GM15510 (cell line): ENCODE measurements around the gene MAP3K6.

ENCODE experiments used
- POLR2A ChIP-seq: IDR thresholded peaks from 3 replicates; pipeline ENCODE4 v1.6.1; 2011; ENCODE audit warnings: borderline replicate concordance; ENCODE audit not compliant: insufficient read length; ENCODE audit errors: extremely low read depth

The MAP3K6 gene

DNA sequence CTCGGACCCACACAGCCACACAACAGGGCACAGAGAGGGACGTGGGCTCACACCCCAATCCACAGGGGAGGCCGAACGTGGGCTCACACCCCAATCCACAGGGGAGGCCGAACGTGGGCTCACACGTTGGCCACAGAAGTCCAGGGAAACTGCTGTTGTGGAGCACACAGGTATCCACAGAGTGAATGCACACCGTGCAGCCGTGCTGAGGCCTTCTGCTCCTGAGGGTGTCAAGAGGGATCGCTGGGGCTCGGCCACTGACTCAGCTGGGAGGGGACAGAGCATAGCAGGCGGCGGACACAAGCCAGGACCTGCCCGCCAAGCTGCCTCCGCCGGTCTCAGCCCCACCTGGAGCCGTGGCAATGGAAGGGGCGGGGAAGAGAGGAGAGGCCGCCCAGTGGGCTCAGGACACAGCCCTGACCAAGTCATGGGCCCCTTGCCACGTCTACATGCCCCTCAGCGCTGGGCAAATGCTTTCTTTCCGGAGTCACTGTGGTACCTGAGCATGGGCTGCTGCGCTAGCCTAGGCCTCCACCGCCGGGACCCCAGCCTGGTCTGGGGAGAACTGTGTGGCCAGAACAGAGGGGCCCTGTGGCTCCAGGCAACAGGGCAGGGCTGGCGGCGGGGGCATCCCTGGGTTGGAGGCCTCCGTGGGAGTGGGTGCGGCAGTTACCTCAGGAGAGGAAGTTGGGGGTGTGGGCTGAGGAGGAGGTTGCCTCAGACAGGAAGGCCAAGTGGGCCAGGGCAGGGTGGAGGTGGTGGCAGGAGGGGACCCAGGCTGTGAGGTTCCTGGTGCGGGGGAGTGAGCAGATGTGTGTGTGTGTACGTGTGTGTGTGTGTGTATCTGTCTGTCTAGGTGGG, 23.8 kb downstream of the MAP3K6 start:
- peak; percentile 34 for TF ChIP-seq POLR2A

DNA sequence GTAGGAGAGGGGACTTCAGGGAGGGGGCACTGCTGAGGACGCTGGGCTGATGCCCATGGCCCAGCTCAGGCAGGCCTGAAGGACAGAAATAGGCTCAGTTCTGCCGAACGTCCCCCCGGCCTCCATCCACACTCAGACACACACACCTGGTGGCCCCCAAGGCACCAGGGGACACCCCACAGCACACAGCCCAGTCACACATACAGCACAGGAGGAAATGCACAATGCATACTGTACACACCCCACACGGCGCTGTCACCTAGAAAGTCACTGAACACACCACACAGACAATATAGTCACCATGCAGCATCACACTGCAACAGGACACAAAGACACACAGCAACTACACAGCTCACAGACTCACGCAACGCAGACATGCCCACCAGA, 24.4 kb downstream of the MAP3K6 start:
- no peak for TF ChIP-seq POLR2A

DNA sequence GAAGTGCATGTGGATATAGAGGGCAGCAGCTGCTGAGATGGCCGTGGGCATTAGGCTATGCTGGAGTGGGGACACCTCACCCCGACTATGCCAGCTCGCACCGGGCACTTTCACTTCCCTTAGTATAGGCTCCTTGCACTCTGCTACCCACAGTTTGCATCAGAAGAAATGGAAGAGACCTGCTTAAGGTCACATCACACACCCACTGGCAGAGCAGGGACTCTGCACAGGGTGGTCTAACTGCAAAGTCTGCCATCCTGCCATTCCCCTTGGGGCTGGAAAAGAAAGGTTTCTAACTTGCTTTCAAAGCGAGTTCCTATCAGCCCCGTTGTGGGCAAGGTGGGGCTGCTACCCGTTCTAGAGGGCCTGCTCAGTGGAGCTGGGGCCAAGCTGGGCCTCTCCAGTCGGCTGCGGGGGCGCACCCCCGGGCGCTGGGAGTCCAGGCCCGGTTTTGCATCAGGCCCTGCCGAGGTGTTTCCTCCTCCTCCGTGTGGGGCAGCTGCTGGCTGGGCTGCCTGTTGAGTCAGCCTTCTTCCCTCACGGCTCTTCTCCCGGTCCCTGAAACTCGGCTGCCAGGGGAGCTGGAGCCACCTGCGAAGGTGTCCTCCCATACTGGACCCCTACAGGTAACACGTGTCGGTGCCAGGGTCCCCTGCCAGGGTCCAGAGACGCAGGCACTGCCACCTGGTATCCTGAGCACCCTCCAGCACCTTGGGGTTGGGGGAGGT, 25.1 kb downstream of the MAP3K6 start, which contains the start of gene SYTL1:
SYTL1 (plus strand) TSS at position 498 of the 728 bp plus-strand sequence. CDS start 3,313 bp downstream, outside the sequence.
- TF ChIP-seq POLR2A: peak; percentile 58

GRCh38 chr1:27339213-27339612, 27.5 kb downstream of the MAP3K6 start:
- no peak for TF ChIP-seq POLR2A

DNA sequence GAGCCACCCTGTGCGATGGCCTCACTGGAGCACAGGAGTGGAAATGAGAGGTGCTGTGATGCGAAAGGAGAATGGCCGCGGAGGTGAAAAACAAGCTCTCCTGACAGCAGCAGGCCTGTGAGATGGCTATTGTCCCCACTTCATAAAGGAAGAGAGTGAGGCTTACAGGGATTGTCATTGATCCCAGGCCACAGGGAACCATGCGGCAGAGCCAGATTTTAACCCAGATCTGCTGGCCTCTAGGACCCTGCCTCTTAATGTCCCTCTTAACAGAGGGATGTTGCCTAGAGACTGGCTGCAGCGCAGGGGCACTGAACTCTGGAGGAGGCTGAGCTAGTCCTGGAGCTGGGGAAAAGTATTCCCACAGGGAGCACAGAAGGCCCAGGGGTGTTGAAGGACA, 28.0 kb downstream of the MAP3K6 start:
- no peak for TF ChIP-seq POLR2A

- no peak for TF ChIP-seq POLR2A
Measured at GRCh38 chr1:27336756-27337155, 30.0 kb downstream of the MAP3K6 start.

DNA sequence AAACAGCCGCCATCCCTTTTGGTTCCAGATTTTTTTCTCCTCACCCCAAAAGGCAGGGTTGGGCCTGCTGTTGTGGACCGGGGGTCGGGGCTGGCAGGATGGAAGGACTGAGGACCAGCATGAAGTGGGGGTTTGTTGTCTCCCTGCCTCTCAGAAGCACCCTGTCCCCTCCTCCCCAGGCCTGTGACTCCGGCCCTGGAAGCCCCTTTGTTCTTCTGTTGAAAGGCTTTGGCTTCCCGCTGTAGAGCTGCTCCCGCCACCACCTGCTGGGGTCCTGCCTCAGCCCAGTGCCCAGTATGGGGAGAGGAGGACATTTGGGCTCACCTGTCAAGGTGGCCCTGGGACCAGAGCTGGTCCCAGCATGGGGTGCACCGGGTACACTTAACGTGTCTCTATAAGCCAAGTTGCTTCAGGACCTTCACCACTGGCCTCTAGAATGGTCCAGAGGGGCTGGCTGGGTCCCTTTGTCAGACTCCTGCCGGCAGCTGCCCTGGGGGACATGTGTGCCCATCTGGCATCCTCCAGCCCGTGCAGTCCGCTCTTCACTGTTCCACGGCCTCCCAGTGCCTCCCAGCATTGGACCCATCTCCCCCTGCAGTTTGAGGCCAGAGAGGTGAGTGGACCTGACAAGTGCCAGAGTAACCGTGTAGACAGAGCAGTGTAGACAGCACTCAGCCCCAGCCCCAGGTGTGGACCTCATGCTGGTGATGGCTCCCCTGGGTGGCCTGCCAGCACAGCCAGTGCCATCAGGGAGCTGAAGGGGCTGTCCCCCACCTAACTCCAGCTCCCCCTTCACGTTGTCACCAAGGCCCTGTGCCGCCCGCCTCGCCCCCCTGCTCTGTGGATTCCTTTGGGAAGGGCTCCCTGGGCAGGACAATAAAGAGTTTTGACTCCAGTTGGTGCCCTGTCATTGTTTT, 31.0 kb downstream of the MAP3K6 start:
- no peak for TF ChIP-seq POLR2A

DNA sequence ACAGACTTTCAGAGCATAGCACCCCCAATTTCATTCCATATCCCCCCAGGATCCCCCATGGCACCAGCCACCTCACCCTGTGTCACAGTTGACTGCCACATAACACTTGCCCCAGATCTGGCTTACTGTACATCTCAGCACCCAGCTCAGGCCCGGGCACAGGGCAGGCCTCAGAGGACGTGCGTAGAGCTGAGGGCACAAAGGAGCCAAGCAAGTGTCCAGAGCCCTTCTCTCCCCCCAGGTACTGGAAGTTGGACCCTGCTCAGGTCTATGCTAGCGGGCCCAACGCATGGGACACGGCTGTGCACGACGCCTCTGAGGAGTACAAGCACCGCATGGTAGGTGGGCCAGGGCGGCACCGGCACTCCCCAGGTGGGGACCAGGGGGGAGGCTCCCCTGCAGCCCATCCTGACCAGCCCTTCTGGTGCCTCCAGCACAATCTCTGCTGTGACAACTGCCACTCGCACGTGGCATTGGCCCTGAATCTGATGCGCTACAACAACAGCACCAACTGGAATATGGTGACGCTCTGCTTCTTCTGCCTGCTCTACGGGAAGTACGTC, 33.0 kb downstream of the MAP3K6 start:
- no peak for TF ChIP-seq POLR2A

GRCh38 chr1:27332536-27333281, 34.1 kb downstream of the MAP3K6 start:
- TF ChIP-seq POLR2A: no peak

DNA sequence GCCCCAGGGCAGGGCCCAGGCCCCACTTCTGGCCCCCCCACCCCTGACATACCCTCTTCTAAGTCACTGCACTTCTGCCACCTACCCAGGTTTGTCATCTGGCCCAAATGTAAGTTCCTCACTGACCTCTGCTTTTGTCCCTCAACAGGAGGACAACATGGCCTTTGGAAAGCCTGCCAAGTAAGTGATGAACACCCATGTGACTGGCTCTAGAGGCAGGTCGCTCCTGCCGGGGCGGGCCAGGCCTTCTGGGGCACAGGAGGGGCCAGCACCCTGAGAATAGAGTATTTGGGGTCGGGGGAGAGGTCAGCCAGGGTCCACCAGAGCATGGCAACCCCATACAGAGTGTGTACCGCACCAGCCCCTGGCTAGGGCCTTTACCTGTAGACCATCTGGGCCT, 34.8 kb downstream of the MAP3K6 start:
- no peak for TF ChIP-seq POLR2A

GRCh38 chr1:27331426-27331825, 35.3 kb downstream of the MAP3K6 start:
- TF ChIP-seq POLR2A: no peak

DNA sequence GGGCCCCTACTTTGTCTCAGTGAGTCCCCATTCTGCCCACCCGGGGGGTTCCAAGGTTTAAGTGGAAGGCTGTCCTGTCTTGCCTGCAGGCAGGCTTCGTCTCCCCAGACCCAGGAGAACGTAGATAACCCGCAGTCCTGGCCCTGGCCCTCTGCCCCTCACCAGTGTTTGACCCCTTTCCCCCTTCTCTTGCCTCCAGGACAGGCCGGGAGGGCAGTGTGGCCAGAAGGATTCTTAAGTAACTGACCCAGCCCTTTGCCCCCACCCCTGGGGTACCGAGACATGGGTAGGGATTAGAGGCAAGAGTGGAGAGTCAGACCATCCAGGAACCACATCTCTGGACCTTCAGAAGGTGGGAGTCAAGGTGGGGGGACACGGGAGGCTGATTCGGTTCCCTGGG, 36.0 kb downstream of the MAP3K6 start:
- TF ChIP-seq POLR2A: no peak

GRCh38 chr1:27327964-27328363, 38.8 kb downstream of the MAP3K6 start:
- TF ChIP-seq POLR2A: no peak

GRCh38 chr1:27325286-27325685, 41.5 kb downstream of the MAP3K6 start:
- TF ChIP-seq POLR2A: no peak

DNA sequence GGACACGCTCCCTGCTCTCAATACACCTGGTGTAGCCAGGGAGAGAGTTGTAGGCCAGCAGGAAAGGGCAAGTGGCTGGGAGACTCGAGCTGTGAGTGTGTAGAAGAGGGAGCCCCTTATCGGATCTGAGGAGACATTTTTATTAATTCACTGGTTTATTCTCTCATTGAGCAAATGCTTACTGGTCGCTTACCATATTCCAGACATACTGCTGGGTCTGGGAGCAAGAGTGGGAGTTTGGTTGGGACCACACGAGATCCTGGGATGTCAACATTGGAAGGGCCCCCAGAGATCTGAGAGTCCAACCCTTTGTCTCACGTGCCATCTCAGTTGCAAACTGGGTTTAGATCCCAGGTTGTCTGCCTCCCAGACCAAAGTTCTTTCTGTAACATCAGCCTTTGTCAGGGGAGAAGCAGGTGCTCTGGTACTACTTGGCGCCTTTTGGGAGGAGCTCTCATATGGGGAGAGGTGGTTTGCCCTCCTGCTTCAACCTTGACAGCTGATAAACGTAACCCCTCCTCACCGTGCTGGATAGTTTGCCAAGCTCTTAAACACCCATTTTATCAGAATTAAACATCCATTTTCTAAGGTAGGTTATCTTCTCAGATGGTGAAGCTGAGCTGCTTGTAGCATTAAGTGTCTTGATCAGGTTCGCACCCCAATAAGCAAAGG, 44.1 kb downstream of the MAP3K6 start:
- no peak for TF ChIP-seq POLR2A
